Osteocyte (in vitro differentiated cells): ENCODE measurements around the gene PRMT5. TPM values are rescaled to one million over a fixed set of nuclear protein-coding genes. Genes with fewer than 3 reads are reported as not detected.
"Not testable (repeated sequence)": the region's sequence is repeated elsewhere in the genome, so short reads cannot be mapped to it uniquely, and the experiment has no call there.

Experiments
- DNase-seq: peaks from one replicate; pipeline ENCODE4 v3.0.0; 2021; ENCODE audit warnings: mixed read lengths; ENCODE audit not compliant: unreplicated experiment; ENCODE audit errors: extremely low spot score
- H3K27ac Mint-ChIP-seq: one replicate; pipeline ENCODE4 v1.8.0; 2021; ENCODE audit warnings: mild to moderate bottlenecking, mixed read lengths; ENCODE audit not compliant: unreplicated experiment
- H3K27me3 Mint-ChIP-seq: one replicate; pipeline ENCODE4 v1.8.0; 2021; ENCODE audit warnings: mixed read lengths; ENCODE audit not compliant: unreplicated experiment
- H3K36me3 Mint-ChIP-seq: one replicate; pipeline ENCODE4 v1.8.0; 2021; ENCODE audit warnings: mixed read lengths; ENCODE audit not compliant: unreplicated experiment
- H3K4me1 Mint-ChIP-seq: one replicate; pipeline ENCODE4 v1.8.0; 2021; ENCODE audit warnings: mixed read lengths; ENCODE audit not compliant: unreplicated experiment
- H3K4me3 Mint-ChIP-seq: one replicate; pipeline ENCODE4 v1.8.0; 2021; ENCODE audit warnings: mild to moderate bottlenecking, moderate library complexity, mixed read lengths; ENCODE audit not compliant: unreplicated experiment
- H3K9me3 Mint-ChIP-seq: one replicate; pipeline ENCODE4 v1.8.0; 2021; ENCODE audit warnings: mixed read lengths; ENCODE audit not compliant: unreplicated experiment
- CTCF ChIP-seq: fragments of 200-600 bp; sonication (generic); IDR thresholded peaks from 2 replicates; pipeline ENCODE4 v1.5.0; 2021; ENCODE audit warnings: antibody characterized with exemption, mild to moderate bottlenecking, moderate library complexity
- total RNA-seq: library from RNA; stranded (reverse); gene quantifications from 2 replicates; pipeline ENCODE4 v1.2.1, GENCODE V29; 2021

Gene PRMT5
- total RNA-seq, 1 donor from 2014 or later: 68.4 TPM

DNA sequence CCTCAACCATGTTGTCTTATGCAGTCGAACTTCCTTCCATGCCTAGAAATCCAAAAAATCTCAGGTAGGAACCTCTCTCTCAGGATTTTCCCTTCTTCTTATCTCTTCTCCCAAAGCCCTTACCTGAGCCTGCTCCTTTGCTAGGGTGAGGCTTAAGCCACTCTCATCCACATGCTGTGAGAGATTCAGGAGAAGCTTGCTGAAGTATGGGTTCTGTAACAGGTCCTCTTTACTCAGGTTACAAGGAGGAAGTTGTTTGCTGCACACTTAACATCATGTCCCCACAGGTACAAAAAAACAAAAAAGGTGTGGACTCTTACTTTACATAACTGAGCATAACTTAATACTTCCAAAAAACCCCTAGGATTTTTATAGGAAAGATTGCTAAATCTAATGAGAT lies 23.2 kb upstream of the PRMT5 start:
- Mint-ChIP-seq H3K36me3 (peaks cover 23% of the 10 kb centered on the region), H3K4me3 (no peak overlapping the region), H3K4me1 (peaks cover 17% of the 10 kb centered on the region), H3K9me3 (no peaks in the 10 kb centered on the region), H3K27ac (no peak overlapping the region), H3K27me3 (no peaks in the 10 kb centered on the region)
- TF ChIP-seq CTCF: no peak
- DNase-seq: no peak

DNA sequence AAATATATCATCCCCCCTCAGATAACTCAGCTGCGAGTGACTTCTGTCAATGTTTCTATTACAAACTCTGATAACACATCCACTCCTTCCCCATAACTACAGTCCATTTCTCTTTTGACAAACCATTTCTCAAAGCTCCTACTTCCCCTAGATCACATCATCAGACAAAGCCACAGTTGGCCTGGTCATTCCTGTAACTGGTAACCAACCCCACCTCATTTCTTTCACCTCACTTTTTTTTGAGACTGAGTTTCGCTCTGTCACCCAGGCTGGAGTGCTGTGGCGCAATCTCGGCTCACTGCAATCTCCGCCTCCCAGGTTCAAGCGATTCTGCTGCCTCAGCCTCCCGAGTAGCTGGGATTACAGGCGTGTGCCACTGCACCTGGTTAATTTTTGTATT lies 22.6 kb upstream of the PRMT5 start:
- peaks cover 17% of the 10 kb centered on the region for H3K4me1 Mint-ChIP-seq
- H3K27me3 Mint-ChIP-seq, H3K27ac Mint-ChIP-seq, H3K4me3 Mint-ChIP-seq, DNase-seq, H3K9me3 Mint-ChIP-seq: not testable (repeated sequence)
- peaks cover 28% of the 10 kb centered on the region for H3K36me3 Mint-ChIP-seq

- H3K27ac Mint-ChIP-seq: no peak overlapping the region
- DNase-seq: no peak
- no peak for TF ChIP-seq CTCF
- H3K4me1 Mint-ChIP-seq: no peaks in the 10 kb centered on the region
- H3K36me3 Mint-ChIP-seq: peaks cover 25% of the 10 kb centered on the region
- H3K9me3 Mint-ChIP-seq: no peaks in the 10 kb centered on the region
- H3K4me3 Mint-ChIP-seq: no peak overlapping the region
- no peaks in the 10 kb centered on the region for H3K27me3 Mint-ChIP-seq
Observed at GRCh38 chr14:22945642-22946041, 16.5 kb upstream of the PRMT5 start.

GRCh38 chr14:22939684-22940083 lies 10.5 kb upstream of the PRMT5 start:
- no peak overlapping the region for H3K27ac Mint-ChIP-seq

DNA sequence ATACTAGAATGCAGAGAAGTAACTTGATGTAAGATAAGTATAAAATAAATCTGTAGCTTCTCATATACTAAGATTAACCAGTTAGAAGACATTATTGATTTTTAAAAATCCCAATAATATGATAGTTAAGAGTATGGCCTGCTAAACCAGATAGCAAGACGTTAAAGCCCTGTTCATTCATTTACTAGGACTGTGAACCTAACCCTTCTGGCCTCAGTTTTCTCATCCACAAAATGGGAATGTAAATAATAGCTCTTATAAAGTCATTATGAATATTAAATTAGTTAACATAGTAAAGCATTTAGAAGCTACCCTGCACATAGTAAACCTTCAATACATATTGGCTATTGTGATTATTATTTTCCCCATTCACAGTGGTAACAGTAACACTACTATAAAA lies 6.0 kb upstream of the PRMT5 start:
- Mint-ChIP-seq H3K36me3 (peaks cover 4% of the 10 kb centered on the region), H3K4me1 (no peaks in the 10 kb centered on the region), H3K4me3 (no peak overlapping the region)

More at GRCh38 chr14:22939684-22940083, 10.5 kb upstream of the PRMT5 start:
- no peak for DNase-seq
- TF ChIP-seq CTCF: no peak
- Mint-ChIP-seq H3K36me3 (peaks cover 11% of the 10 kb centered on the region), H3K4me1 (no peaks in the 10 kb centered on the region), H3K27me3 (no peaks in the 10 kb centered on the region), H3K9me3 (no peaks in the 10 kb centered on the region), H3K4me3 (no peak overlapping the region)

More for the DNA sequence above, 6.0 kb upstream of the PRMT5 start:
- no peak for DNase-seq
- Mint-ChIP-seq H3K27me3 (no peaks in the 10 kb centered on the region), H3K9me3 (no peaks in the 10 kb centered on the region), H3K27ac (no peak overlapping the region)
- no peak for TF ChIP-seq CTCF
